ENCODE measurements around the gene CHAD. TPM values are rescaled to one million over a fixed set of nuclear protein-coding genes. Genes with fewer than 3 reads are reported as not detected.

The CHAD gene
- total and polyA plus RNA-seq, 2 of the 13 experiments (the other 11 are each of a cell fraction or from before 2014, with no cell fraction given), result 1.4 TPM; not detected in 1

GRCh38 chr17:50424996-50425681 is 43.5 kb downstream of the CHAD start (continued):
- TF ChIP-seq AKAP8 (CRISPR knock-in tag; IDR thresholded peaks at IDR 0.05) (no peak), IRF9 (CRISPR knock-in tag; IDR thresholded peaks at IDR 0.05; ENCODE audit: borderline replicate concordance) (no peak), MAZ (IDR thresholded peaks at IDR 0.05; ENCODE audit: borderline replicate concordance, low read depth, low read length) (no peak), MAZ (CRISPR knock-in tag; IDR thresholded peaks at IDR 0.05; ENCODE audit: low read depth) (no peak), AKNA (CRISPR knock-in tag; IDR thresholded peaks at IDR 0.05; ENCODE audit: borderline replicate concordance) (0 out of 2 replicates have a peak, but pooled peaks have one; percentile 20)
